ENCODE data around the gene PPP1R12B. TPM values are rescaled to one million over a fixed set of nuclear protein-coding genes. Genes with fewer than 3 reads are reported as not detected.
A peak's percentile ranks its signal among the peaks of the same experiment; 100 is the strongest.
"Not testable (repeated sequence)": the region's sequence is repeated elsewhere in the genome, so short reads cannot be mapped to it uniquely, and the experiment has no call there.

PPP1R12B gene
- total RNA-seq, 2 donors from 2014 or later: 21.5 to 28.6 TPM

- ATAC-seq: not testable (repeated sequence)
Measured at GRCh38 chr1:202370906-202371305, 22.4 kb downstream of the PPP1R12B start.

DNA sequence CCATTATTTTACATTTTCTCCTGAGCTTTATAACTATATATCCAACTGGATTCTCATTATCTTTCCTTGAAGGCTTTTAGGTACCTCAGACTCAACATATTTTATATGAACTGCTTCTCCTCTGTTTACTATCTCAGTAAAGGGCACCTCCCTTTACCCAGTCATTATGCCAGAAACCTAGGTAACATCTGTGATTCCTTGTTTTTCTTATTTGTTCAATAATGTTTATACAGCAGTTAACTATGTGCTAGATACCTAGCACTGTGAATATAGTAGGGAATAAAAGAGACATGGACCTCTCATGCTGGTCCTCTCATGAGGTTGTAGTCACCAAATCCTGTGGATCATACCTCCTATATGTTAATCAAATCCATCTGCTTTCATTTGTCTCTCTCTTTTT lies 25.6 kb downstream of the PPP1R12B start:
- H3K36me3 Mint-ChIP-seq: no peaks in the 10 kb centered on the region
- DNase-seq (ENCODE audit: low spot score in 2 of 2) (no peak), ATAC-seq (no peak)
- no peak overlapping the region for H3K27ac Mint-ChIP-seq
- H3K9me3 Mint-ChIP-seq: no peaks in the 10 kb centered on the region

More at GRCh38 chr1:202370906-202371305, 22.4 kb downstream of the PPP1R12B start:
- not testable (repeated sequence) for H3K36me3 Mint-ChIP-seq; DNase-seq (ENCODE audit: low spot score in 2 of 2); H3K9me3 Mint-ChIP-seq; H3K27ac Mint-ChIP-seq

- not testable (repeated sequence) for H3K36me3 Mint-ChIP-seq; DNase-seq (ENCODE audit: low spot score in 2 of 2); H3K27ac Mint-ChIP-seq; H3K9me3 Mint-ChIP-seq
- peak in 1 of 2 donors; percentile 36 for ATAC-seq
Measured at GRCh38 chr1:202375175-202375574, 26.7 kb downstream of the PPP1R12B start.

- H3K36me3 Mint-ChIP-seq: no peaks in the 10 kb centered on the region
- ATAC-seq: no peak
- DNase-seq (ENCODE audit: low spot score in 2 of 2): no peak
- H3K27ac Mint-ChIP-seq: no peak overlapping the region
- no peaks in the 10 kb centered on the region for H3K9me3 Mint-ChIP-seq
Measured at GRCh38 chr1:202376247-202376646, 27.7 kb downstream of the PPP1R12B start.

DNA sequence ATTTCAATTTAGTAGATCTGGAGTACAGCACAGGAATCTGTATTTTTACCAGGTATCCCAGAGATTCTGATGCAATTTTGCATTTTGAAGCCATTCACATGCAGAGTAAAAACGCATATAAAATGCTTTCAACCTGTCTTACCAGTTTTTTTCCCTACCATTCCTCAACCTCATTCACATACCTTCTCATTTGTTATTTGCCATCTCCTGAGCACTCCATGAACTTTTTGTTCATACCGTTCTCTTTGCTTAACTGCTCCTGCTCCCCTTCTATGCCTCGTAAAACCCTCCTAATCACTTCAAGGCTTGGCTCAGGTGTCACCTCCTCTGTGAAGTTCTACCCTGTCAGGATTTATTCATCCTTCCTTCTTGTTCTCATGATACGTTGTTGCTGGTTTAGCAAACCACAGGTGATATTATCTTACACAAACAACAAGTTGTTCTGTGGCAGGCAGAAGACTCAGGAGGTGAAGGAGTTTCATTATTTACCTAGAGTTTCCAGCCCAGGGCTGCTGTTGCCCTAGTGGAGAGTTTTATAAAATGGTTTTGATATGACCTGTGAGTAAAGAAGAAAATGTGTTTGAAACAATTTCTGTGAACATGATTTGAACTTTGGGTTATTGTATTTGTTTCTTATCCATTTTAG lies 31.5 kb downstream of the PPP1R12B start:
- ATAC-seq (peak; percentile 65 to 97), DNase-seq (ENCODE audit: low spot score in 2 of 2) (peak in 1 of 2 donors; percentile 2)
- not testable (repeated sequence) for H3K36me3 Mint-ChIP-seq, H3K9me3 Mint-ChIP-seq, H3K27ac Mint-ChIP-seq

DNA sequence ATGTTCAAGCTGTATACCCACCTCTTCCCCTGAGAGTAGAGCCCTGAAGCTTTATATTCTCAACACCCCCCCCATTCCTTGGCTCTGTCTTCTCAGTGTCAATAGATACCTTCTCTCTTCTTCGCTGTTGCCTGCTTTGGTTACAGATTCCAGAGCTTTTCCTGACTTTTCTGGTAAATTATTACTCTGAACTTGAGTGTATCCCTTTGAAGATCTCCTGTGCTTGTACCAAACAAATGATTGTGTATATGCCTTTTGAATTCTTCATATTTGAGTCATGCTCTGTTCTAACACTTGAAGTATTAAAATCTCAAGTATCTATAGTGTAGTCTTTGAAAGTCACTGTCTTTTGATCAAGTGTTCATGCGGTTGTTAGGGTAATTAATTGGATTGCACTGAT lies 32.0 kb downstream of the PPP1R12B start:
- DNase-seq (ENCODE audit: low spot score in 2 of 2); H3K27ac Mint-ChIP-seq; H3K36me3 Mint-ChIP-seq; H3K9me3 Mint-ChIP-seq: not testable (repeated sequence)
- peak in 1 of 2 donors; percentile 34 for ATAC-seq

DNA sequence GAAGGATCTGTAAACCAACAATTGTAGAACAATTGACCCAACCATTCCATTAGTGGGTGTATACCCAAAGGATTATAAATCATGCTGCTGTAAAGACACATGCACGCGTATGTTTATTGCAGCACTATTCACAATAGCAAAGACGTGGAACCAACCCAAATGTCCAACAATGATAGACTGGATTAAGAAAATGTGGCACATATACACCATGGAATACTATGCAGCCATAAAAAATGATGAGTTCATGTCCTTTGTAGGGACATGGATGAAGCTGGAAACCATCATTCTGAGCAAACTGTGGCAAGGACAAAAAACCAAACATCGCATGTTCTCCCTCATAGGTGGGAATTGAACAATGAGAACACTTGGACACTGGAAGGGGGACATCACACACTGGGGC lies 33.4 kb downstream of the PPP1R12B start:
- ATAC-seq; H3K36me3 Mint-ChIP-seq; DNase-seq (ENCODE audit: low spot score in 2 of 2); H3K27ac Mint-ChIP-seq; H3K9me3 Mint-ChIP-seq: not testable (repeated sequence)

DNA sequence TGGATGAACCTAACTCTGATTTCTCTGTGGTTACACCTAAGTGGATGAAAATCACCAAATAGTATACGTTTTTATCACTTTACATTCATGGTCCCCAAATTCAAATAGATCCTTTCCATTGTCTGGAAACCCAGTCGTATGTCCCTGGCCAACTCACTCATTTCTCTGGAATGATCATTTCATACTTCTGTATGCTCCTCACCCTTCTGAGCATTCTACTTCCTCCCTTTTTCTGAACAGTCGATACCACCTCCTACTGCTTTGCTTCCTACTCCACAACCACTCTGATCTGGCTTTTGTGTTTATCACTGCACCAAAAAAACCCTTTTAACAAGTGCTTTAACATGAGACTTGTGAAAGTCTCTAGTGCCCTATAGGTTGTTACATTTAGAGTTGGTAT lies 47.3 kb downstream of the PPP1R12B start:
- ATAC-seq; H3K27ac Mint-ChIP-seq; DNase-seq (ENCODE audit: low spot score in 2 of 2); H3K36me3 Mint-ChIP-seq; H3K9me3 Mint-ChIP-seq: not testable (repeated sequence)

- ATAC-seq: no peak
- Mint-ChIP-seq H3K9me3 (no peaks in the 10 kb centered on the region), H3K36me3 (no peaks in the 10 kb centered on the region), H3K27ac (no peak overlapping the region)
- no peak for DNase-seq (ENCODE audit: low spot score in 2 of 2)
Measured at GRCh38 chr1:202397256-202397655, 48.8 kb downstream of the PPP1R12B start.

- DNase-seq (ENCODE audit: low spot score in 2 of 2); ATAC-seq; H3K9me3 Mint-ChIP-seq; H3K36me3 Mint-ChIP-seq; H3K27ac Mint-ChIP-seq: not testable (repeated sequence)
Measured at GRCh38 chr1:202398439-202398838, 49.9 kb downstream of the PPP1R12B start.

DNA sequence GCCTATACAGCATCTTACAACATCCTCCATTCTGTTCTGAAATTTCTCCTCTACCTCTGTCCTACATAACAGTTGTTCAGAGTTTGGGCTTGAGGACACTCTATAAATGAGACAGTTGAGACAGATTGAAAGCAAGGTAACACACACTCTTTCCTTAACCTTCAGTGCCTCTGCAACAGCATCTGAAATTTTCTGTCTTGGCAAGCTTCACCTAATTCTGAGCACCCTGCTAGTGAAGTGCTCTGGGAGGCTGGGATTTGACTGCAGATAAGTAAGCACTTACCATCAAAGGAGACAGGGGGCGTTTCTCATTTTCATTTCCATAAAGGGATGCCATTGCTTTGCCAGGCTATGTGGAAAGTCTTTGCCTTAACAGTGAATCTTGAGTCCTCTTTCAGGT lies 53.3 kb downstream of the PPP1R12B start:
- not testable (repeated sequence) for H3K27ac Mint-ChIP-seq; DNase-seq (ENCODE audit: low spot score in 2 of 2); H3K9me3 Mint-ChIP-seq; H3K36me3 Mint-ChIP-seq
- ATAC-seq: peak in 1 of 2 donors; percentile 37

DNA sequence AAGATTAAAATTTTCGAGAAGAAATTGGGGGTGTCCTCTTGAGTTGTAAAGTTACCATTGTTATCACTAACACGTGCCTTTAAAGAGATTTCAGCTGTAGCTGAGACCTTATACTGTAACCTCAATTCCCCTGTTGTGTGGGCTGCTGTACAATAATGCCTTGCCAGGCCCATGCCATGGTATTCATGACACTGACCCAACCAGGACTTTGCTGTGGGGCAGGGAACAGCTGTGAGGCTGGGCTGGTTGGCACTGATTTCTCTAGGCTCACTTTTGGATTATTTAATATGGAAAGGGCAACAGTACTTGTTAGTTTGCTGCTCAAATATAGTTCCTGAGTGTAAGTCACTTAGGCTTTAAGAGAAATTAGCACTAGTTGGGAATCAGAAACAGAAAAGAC lies 54.9 kb downstream of the PPP1R12B start:
- H3K9me3 Mint-ChIP-seq; DNase-seq (ENCODE audit: low spot score in 2 of 2); H3K27ac Mint-ChIP-seq; ATAC-seq; H3K36me3 Mint-ChIP-seq: not testable (repeated sequence)

GRCh38 chr1:202405928-202406327 lies 57.4 kb downstream of the PPP1R12B start:
- DNase-seq (ENCODE audit: low spot score in 2 of 2) (no peak), ATAC-seq (no peak)
- H3K27ac Mint-ChIP-seq: no peak overlapping the region
- no peaks in the 10 kb centered on the region for H3K36me3 Mint-ChIP-seq
- H3K9me3 Mint-ChIP-seq: no peaks in the 10 kb centered on the region

DNA sequence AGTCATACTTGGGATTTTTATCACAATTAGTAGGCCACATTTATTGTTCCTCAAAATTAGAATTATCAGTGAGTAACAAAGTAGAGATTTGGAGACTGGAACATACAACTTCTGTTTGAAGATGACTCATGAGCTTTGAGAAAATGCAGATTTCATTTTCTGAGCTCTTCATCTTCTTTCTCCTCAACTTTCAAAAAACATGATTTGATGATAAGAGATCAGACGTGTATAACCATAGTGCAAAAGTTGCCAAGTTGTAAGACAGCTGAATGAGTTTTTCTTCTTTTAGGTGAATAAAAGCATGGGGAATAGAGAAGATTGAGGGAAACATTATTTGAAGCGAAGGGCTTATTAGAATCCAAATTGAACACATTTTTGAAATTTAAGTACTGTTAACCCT lies 58.4 kb downstream of the PPP1R12B start:
- not testable (repeated sequence) for H3K36me3 Mint-ChIP-seq
- peak in 1 of 2 donors; percentile 22 for ATAC-seq

DNA sequence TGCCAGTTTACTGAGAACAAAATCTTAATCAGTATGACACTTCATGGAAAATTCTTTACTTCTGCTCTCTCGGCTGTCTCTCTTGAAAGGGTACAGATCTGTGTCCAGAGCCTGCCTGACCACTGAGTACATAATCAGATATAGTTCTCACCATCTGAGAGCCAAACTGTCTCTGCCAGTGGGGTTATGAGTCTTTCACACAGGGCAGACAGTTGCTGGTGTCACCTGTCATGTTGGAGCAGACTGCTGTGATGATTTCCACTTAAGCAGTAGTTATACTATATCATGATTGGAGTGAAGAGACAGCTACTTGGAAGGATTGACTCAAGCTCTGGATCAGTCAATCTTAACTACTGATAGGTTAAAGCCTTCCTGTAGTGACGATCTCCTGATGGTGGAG lies 58.9 kb downstream of the PPP1R12B start:
- ATAC-seq: peak in 1 of 2 donors; percentile 53
- DNase-seq (ENCODE audit: low spot score in 2 of 2); H3K36me3 Mint-ChIP-seq; H3K27ac Mint-ChIP-seq; H3K9me3 Mint-ChIP-seq: not testable (repeated sequence)

More for the DNA sequence above, 58.4 kb downstream of the PPP1R12B start:
- H3K9me3 Mint-ChIP-seq; DNase-seq (ENCODE audit: low spot score in 2 of 2); H3K27ac Mint-ChIP-seq: not testable (repeated sequence)

DNA sequence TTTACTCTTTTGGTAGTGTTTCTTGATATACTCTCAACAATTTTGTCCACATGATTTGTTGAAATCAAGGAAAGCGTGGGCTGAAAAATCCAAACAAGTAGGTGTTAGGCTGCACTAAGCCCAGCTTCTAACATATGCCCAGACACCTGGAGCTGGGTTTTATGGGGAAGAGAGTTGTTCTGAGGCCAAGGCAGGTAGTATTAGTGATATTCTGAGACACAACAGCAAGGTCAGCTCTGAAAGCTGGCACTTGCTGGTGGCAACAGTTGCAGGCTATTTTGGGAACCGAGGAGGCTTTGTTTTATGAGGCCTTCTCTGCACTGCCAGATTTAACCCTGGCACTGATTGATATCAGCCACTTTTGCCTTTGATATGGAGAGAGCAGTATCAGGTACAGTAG lies 61.8 kb downstream of the PPP1R12B start:
- not testable (repeated sequence) for H3K27ac Mint-ChIP-seq; DNase-seq (ENCODE audit: low spot score in 2 of 2); H3K9me3 Mint-ChIP-seq; H3K36me3 Mint-ChIP-seq; ATAC-seq

DNA sequence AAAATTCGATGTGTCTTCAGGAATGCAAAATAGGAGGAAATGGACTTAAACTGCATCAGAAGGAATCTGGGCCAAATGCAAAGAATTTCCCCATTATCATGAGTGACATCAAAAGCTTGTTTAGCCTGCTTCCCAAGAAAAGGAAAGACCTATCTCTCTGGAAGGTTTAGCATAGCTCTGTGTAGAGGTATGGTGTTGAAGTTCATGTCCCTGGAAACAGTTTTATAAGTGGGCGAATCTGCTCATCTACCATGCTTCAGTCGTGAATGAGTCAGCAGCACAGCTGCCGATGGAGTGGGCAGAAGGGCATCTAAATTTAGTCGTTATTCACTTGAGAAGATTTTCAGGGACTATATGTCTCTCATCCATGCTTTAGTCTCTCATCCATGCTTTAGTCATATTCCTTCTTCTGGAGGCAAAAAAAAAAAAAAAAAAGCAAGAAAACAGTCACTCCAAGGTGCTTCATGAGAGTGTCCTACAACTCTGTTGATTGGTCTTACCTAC lies 62.4 kb downstream of the PPP1R12B start:
- not testable (repeated sequence) for H3K36me3 Mint-ChIP-seq; ATAC-seq; H3K9me3 Mint-ChIP-seq; DNase-seq (ENCODE audit: low spot score in 2 of 2); H3K27ac Mint-ChIP-seq

DNA sequence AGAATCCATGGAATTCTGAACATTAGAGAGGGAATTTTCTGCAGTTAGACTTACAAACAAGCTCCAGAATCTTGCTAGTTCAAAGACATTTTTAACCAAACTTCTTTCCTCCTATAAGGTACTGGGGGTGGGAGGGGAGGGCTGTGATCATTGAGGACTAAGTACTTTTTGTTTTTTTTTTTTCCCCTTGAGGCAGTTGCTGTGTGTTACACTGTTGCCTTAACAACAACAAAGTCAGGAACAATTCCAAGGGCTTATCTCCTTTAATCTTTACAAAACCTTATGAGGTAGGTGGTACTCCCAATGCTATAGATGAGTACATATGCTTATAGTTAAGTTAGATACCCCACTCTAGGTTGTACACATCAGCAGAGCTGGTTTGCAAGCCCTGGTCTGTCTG lies 62.9 kb downstream of the PPP1R12B start:
- ATAC-seq (no peak), DNase-seq (ENCODE audit: low spot score in 2 of 2) (no peak)
- Mint-ChIP-seq H3K36me3 (no peaks in the 10 kb centered on the region), H3K9me3 (no peaks in the 10 kb centered on the region), H3K27ac (no peak overlapping the region)

All from activated naive CD4-positive, alpha-beta T cell treated with anti-CD3 and anti-CD28 coated beads, Interleukin-2, amount 50 U/mL, for 72 hours (primary cell).